Measurements from ENCODE around the gene ZNF771.

The ZNF771 gene

GRCh38 chr16:30407102-30407803, at the start of gene ZNF771:
TSS of gene ZNF771 (plus strand) at chr16:30407606. CDS start at chr16:30408054, 448 bp downstream.
- DNase-seq (ENCODE audit: low read depth in 1 of 2, low spot score in 1 of 2) = peak; percentile 84 to 89

GRCh38 chr16:30357715-30358576, 49.5 kb upstream of the ZNF771 start:
- no peak for DNase-seq (ENCODE audit: low read depth in 1 of 2, low spot score in 1 of 2)

DNA sequence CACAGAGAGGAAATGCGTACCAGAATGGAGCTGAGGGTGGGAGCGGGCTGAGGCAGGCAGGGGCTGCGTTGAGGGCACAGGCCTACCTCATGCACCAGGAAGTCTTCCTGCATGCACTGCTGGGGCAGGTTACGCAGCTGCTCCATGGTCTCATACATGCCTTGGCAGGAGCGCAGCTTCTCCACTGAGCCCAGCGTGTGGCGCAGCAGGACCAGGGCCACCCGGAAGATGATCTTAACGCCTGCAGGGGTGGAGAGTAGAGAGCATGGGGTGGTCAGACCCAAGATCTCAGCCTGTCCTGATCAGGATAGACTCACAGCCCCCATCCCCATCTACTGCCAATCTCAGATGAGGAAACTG, 48.8 kb upstream of the ZNF771 start:
- no peak for DNase-seq (ENCODE audit: low read depth in 1 of 2, low spot score in 1 of 2)

DNA sequence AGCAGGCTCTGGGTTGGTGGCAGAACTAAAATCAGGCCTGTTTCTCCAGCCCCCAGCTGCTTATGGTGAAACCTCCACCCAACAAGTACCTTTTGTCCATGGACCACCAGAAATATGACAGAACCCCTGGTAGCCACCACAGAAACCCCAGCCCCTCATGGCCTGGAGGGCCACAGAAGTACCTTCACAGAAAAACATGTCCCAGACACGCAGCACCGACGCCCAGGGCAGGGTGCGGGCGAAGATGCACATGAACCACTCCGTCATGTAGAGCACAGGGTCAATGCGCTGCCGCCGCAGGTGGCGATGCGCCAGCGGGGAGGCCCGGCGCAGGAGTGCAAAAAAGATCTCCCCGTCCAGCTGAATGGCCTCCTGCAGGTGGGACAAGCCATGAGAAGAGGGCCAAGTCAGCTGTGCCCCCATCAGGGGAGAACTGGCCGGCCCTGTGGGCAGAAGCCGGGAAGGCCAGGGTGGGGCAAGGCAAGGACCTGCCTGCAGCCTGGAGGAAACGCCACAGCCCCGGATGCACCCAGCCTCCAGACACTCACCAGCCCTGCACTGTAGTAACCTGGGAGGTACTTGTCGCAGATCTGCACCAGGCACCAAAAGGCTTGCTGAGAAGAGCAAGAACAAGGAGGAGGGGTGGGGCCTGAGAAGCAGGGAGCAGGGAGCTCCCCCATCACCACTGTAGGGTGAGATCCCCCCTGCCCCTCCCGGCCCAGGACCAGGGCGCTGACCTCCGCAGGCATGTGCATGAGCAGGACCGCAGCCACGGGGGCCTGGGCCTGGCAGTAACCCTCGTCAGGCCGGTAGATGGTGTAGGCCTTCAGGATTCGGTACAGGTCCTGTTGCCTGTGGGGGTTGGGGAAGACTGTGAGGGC, 48.2 kb upstream of the ZNF771 start:
- DNase-seq (ENCODE audit: low read depth in 1 of 2, low spot score in 1 of 2) = no peak

DNA sequence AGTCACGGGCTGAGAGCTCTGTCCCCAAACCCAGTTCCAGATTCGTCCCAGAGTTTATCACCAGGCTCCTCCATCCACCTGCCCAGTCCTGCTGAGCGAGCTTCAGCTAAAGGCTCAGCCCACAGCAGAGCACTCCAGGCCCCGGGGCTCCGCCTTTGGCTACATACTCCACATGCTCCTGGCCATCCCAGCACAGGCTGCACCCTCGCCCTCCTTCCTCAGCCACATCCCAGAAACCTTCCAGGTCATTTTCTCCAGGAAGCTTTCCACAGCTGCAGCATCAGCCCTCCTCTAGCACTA, 47.6 kb upstream of the ZNF771 start:
- DNase-seq (ENCODE audit: low read depth in 1 of 2, low spot score in 1 of 2) = no peak

DNA sequence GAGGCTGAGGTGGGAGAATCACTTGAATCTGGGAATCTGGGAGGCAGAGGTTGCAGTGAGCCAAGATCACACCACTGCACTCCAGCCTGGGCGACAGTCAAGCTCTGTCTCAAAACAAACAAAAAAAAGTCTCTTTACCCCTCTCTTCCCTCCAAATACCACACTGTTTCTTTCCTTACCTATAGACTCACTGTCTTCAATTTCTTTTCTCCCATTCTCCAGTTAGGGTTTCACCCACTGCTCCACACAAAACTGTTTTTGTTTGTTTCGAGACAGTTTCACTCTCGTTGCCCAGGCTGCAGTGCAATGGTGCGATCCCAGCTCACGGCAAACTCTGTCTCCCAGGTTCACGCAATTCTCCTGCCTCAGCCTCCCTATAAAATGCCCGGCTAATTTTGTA, 46.2 kb upstream of the ZNF771 start:
- no peak for DNase-seq (ENCODE audit: low read depth in 1 of 2, low spot score in 1 of 2)

GRCh38 chr16:30365200-30365599, 42.2 kb upstream of the ZNF771 start:
- no peak for DNase-seq (ENCODE audit: low read depth in 1 of 2, low spot score in 1 of 2)

GRCh38 chr16:30366511-30366910, 40.9 kb upstream of the ZNF771 start:
- DNase-seq (ENCODE audit: low read depth in 1 of 2, low spot score in 1 of 2) = no peak

GRCh38 chr16:30367349-30368009, 39.9 kb upstream of the ZNF771 start:
- no peak for DNase-seq (ENCODE audit: low read depth in 1 of 2, low spot score in 1 of 2)

DNA sequence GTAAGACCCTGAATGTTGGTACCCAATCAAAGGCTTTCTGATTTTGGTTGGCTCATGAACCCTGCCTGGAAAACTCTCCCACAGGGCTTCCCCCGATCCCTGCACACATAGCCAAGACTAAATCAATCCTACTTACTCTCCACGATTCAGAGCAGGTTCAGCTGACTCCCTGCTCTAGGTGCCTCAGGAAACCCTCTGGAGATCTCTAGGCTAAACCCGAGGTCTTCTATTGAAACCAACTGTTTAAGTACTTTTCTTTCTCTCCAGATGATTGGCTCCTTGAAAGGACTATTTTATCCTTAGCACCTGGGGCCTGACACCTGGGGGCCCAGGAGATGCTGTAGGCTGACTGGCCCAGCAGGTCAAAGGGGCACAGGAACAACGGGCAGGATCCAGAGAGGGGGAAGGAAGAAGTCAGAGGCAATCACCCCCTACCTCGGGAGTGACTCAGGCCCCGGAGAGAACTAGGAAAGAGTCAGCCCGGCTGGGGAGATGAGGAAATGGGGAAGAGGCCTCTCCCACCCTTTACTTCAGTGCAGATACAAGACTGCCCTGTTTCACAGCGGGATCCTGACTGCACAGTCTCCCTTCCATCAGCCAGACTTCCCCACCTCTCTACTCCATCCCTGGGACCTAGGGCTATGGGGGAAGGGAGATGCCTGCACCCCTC, 39.1 kb upstream of the ZNF771 start:
- no peak for DNase-seq (ENCODE audit: low read depth in 1 of 2, low spot score in 1 of 2)

- no peak for DNase-seq (ENCODE audit: low read depth in 1 of 2, low spot score in 1 of 2)
Measured at GRCh38 chr16:30368792-30369090, 38.7 kb upstream of the ZNF771 start.

DNA sequence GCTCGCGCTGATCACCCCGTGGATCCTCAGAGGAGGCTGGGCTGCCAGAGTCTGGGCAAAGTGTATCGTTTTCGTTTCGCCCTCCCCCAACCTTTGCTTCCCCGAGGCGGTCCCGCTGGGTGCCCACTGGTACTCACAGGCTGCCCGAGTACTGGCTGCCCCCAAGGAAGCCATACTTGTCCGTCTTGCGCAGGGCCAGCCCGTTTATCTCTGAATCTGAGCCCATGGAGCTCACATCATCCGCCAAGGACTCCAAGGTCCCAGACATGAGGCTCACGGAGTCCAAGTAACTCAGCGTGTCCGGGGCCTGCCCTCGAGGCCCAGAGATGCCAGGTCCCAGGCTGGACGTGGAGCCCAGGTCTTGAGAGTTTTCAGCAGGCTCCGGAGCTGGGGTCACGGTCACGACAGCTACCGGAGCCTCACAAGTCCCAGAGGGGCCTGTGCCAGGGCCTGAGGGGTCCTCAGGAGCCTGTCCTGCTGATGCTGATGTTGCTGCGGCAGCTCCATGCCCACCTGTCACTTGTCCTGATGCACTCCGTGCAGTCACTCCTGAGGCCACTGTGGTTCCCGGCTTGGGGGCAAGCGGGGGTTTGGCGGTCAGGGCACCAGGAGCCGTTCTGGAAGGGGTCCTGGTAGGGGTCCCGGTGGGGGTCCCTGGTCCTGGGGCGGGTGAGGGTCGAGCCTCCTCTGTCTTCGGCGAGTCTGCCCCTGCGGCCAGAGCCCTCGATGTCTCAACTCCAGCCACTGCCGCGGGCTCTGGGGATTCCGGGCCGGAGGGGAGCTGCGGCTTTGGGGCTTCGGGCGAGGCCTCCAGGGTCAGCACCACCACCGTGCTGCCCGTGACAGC, 38.1 kb upstream of the ZNF771 start:
- no peak for DNase-seq (ENCODE audit: low read depth in 1 of 2, low spot score in 1 of 2)

GRCh38 chr16:30369938-30370455, 37.4 kb upstream of the ZNF771 start:
- DNase-seq (ENCODE audit: low read depth in 1 of 2, low spot score in 1 of 2) = no peak

- peak; percentile 92 to 100 for DNase-seq (ENCODE audit: low read depth in 1 of 2, low spot score in 1 of 2)
Measured at GRCh38 chr16:30370456-30371247, 36.8 kb upstream of the ZNF771 start, which contains the start of gene TBC1D10B. TSS of gene TBC1D10B (minus strand) at chr16:30370494. CDS start at chr16:30370183, 311 bp downstream.

DNA sequence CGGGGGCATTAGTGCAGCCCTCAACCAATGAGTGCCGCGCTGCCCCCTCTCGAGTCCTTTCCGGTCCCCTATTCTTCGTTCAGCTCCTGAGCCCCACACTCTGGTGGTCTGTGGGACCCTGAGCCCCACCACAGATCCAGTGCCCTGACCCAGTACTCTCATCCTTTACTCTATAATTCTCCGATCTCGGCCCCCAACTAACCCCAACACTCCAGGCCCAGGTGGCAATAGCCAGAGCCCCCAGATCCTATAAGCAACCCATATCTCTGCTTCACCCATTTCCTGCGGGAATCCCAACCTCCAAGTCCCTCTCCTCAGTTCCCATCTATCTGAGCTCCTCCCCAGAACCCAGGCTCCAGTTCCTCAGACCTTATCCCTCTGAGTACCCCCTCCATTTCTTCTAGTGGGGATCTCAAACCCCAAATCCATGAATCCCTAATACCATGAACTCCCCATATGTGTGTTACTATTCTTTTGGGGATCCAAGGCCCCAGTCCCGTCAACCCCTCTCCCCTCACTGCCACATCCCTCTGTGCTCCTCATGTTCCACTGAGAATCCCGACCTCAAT, 36.1 kb upstream of the ZNF771 start:
- DNase-seq (ENCODE audit: low read depth in 1 of 2, low spot score in 1 of 2) = no peak

DNA sequence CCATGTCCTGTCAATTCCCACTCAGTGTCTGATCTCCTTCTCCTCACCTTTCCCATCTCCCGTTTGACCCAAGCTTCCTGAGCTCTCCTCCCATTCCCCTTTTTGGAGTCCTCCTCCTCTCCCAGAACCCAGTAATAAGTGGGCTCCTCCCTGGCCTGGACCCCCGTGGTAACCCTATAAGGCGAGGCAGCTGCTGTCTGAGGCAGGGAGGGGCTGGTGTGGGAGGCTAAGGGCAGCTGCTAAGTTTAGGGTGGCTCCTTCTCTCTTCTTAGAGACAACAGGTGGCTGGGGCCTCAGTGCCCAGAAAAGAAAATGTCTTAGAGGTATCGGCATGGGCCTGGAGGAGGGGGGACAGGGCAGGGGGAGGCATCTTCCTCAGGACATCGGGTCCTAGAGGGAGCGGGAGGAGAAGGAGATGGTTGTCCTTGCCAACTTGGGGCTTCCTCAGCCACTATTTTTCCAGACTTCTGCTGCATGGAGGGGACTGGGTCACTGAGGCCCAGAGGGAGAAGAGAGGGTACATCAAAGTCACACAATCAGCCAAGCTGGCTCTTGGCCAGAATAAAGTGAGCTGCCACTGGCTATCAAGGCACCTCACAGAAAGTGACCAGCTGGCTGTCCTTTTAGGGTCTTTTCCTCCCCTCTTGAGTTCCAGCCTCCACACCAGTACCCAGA, 35.2 kb upstream of the ZNF771 start:
- DNase-seq (ENCODE audit: low read depth in 1 of 2, low spot score in 1 of 2) = no peak

- no peak for DNase-seq (ENCODE audit: low read depth in 1 of 2, low spot score in 1 of 2)
Measured at GRCh38 chr16:30372725-30373124, 34.7 kb upstream of the ZNF771 start.

- no peak for DNase-seq (ENCODE audit: low read depth in 1 of 2, low spot score in 1 of 2)
Measured at GRCh38 chr16:30374538-30374937, 32.9 kb upstream of the ZNF771 start, which contains the start of gene MYL11. TSS of gene MYL11 (plus strand) at chr16:30374802. CDS start at chr16:30374858, 56 bp downstream.

Data from activated CD4-positive, alpha-beta T cell treated with anti-CD3 and anti-CD28 coated beads, Interleukin-2, amount 50 U/mL, for 24 hours (primary cell).